GM18507 (cell line): ENCODE data around the gene KCNH4.
"Not testable (repeated sequence)": the region's sequence is repeated elsewhere in the genome, so short reads cannot be mapped to it uniquely, and the experiment has no call there.

ENCODE experiments used
- DNase-seq: peaks from one replicate; pipeline ENCODE4 v3.0.0; 2011; ENCODE audit warnings: low read depth; ENCODE audit not compliant: insufficient read length; ENCODE audit errors: extremely low spot score
- FAIRE-seq: peaks from 2 replicates; lab custom pipeline; 2011; peaks lifted over from hg19 to GRCh38; lab: Jason Lieb, UNC

KCNH4 gene

GRCh38 chr17:42198897-42199296, 18.0 kb upstream of the KCNH4 start:
- no peak for DNase-seq
- no peak for FAIRE-seq

GRCh38 chr17:42197564-42198156, 16.7 kb upstream of the KCNH4 start:
- FAIRE-seq, result no peak
- no peak for DNase-seq

GRCh38 chr17:42193969-42194899, 13.3 kb upstream of the KCNH4 start, which contains the start of gene GHDC:
GHDC (minus strand) TSS chr17:42194494; CDS start chr17:42193581, 913 bp downstream.
- DNase-seq, result peak; percentile 75
- FAIRE-seq, result peak; percentile 96

- FAIRE-seq (no peak), DNase-seq (no peak)
These were observed 12.4 kb upstream of the KCNH4 start for GRCh38 chr17:42193216-42193968.

GRCh38 chr17:42192189-42193126, 11.5 kb upstream of the KCNH4 start:
- no peak for DNase-seq
- FAIRE-seq, result no peak

- FAIRE-seq, result no peak
These were observed 10.3 kb upstream of the KCNH4 start for GRCh38 chr17:42191275-42191608.

GRCh38 chr17:42190491-42191274, 9.7 kb upstream of the KCNH4 start:
- DNase-seq, result no peak
- no peak for FAIRE-seq

More at GRCh38 chr17:42191275-42191608, 10.3 kb upstream of the KCNH4 start:
- no peak for DNase-seq

GRCh38 chr17:42189651-42189965, 8.7 kb upstream of the KCNH4 start:
- DNase-seq, result no peak
- no peak for FAIRE-seq

GRCh38 chr17:42188749-42189650, 8.1 kb upstream of the KCNH4 start:
- FAIRE-seq (no peak), DNase-seq (no peak)

GRCh38 chr17:42187833-42188232, 6.9 kb upstream of the KCNH4 start:
- DNase-seq (no peak), FAIRE-seq (no peak)

GRCh38 chr17:42186191-42186590, 5.2 kb upstream of the KCNH4 start:
- not testable (repeated sequence) for DNase-seq, FAIRE-seq

GRCh38 chr17:42185621-42185930, 4.6 kb upstream of the KCNH4 start:
- DNase-seq, result no peak
- FAIRE-seq, result no peak

- FAIRE-seq, result no peak
- no peak for DNase-seq
These were observed 4.0 kb upstream of the KCNH4 start, which contains the start of gene HCRT for GRCh38 chr17:42184713-42185620. HCRT (minus strand) TSS chr17:42185452; CDS start chr17:42185365, 87 bp downstream.

- FAIRE-seq, result peak; percentile 79
These were observed 3.1 kb upstream of the KCNH4 start for GRCh38 chr17:42183741-42184711.

GRCh38 chr17:42182927-42183734, 2.2 kb upstream of the KCNH4 start:
- FAIRE-seq, result no peak
- DNase-seq, result no peak

More at GRCh38 chr17:42183741-42184711, 3.1 kb upstream of the KCNH4 start:
- peak; percentile 88 for DNase-seq
